Measurements from ENCODE around the gene DUSP15. TPM values are rescaled to one million over a fixed set of nuclear protein-coding genes. Genes with fewer than 3 reads are reported as not detected.

The DUSP15 gene
- total and polyA plus RNA-seq, 2 of the 8 experiments (the other 6 are each of a cell fraction or from before 2014, with no cell fraction given): 0.91 to 3.2 TPM

DNA sequence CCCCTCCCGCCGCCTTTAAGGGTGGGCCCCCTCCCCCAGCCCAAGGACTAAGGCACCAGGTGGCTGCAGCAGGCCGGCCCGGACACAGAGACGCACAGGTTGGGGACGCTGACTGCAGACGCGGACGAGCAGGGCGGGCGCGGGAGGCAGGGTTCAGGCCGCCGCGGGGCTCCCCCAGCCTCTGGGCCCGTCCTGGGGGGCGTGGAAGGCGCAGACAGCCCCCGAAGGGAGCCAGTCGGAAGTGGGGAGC, 9.3 kb downstream of the DUSP15 start (continued):
- TF ChIP-seq GABPA (IDR thresholded peaks at IDR 0.05; ENCODE audit: borderline replicate concordance, insufficient read depth, low read length): no peak
- TF ChIP-seq CTBP2 (IDR thresholded peaks at IDR 0.05; ENCODE audit: borderline replicate concordance, insufficient read depth, insufficient read length, low read length): no peak
- no peak for TF ChIP-seq NANOG (IDR thresholded peaks at IDR 0.05; ENCODE audit: insufficient read depth, low read depth, low read length, poor library complexity, severe bottlenecking)
- no peak for TF ChIP-seq KDM1A (IDR thresholded peaks at IDR 0.05; ENCODE audit: borderline replicate concordance, low read length)
- no peak for TF ChIP-seq RAD21 (IDR thresholded peaks at IDR 0.05 in 1 of 2, conservative IDR thresholded peaks at IDR 0.05 in 1 of 2; ENCODE audit: low read depth in 2 of 2, low read length in 2 of 2)
- no peak for TF ChIP-seq EGR1 (IDR thresholded peaks at IDR 0.05; ENCODE audit: borderline replicate concordance, low read depth, low read length)
- peak; percentile 10; the same call in 1 of the 2 replicates for TF ChIP-seq SP4 (IDR thresholded peaks at IDR 0.05; ENCODE audit: low read length)
- TF ChIP-seq MAFK (IDR thresholded peaks at IDR 0.05; ENCODE audit: low read depth, low read length): no peak

Measured in H1 (cell line).